Mesothelial cell of epicardium (in vitro differentiated cells): ENCODE data around the gene PLGRKT. TPM values are rescaled to one million over a fixed set of nuclear protein-coding genes. Genes with fewer than 3 reads are reported as not detected.
"Not testable (repeated sequence)": the region's sequence is repeated elsewhere in the genome, so short reads cannot be mapped to it uniquely, and the experiment has no call there.

Source experiments
- DNase-seq, 2 experiments: peaks; one replicate each; pipeline ENCODE4 v3.0.0; 2021; ENCODE audit warnings: low spot score in 2 of 2; ENCODE audit not compliant: unreplicated experiment in 2 of 2
- H3K27ac Mint-ChIP-seq: 2 replicates; pipeline ENCODE4 v1.8.0; 2021; ENCODE audit warnings: mixed read lengths
- H3K27me3 Mint-ChIP-seq: 2 replicates; pipeline ENCODE4 v1.8.0; 2021; ENCODE audit warnings: low read depth, mixed read lengths
- H3K36me3 Mint-ChIP-seq: 2 replicates; pipeline ENCODE4 v1.8.0; 2021; ENCODE audit warnings: mixed read lengths
- H3K4me1 Mint-ChIP-seq: 2 replicates; pipeline ENCODE4 v1.8.0; 2021; ENCODE audit warnings: mixed read lengths
- H3K4me3 Mint-ChIP-seq: 2 replicates; pipeline ENCODE4 v1.8.0; 2021; ENCODE audit warnings: mild to moderate bottlenecking, moderate library complexity, mixed read lengths
- H3K9me3 Mint-ChIP-seq: 2 replicates; pipeline ENCODE4 v1.8.0; 2021; ENCODE audit warnings: mixed read lengths
- total RNA-seq: library from RNA; stranded (reverse); gene quantifications from 3 replicates; pipeline ENCODE4 v1.2.1, GENCODE V29; 2021
- TF ChIP-seq, protein P1 (sequence below): fragments of 200-600 bp; sonication (generic); IDR thresholded peaks from one replicate; pipeline ENCODE4 v1.5.0; 2021; ENCODE audit warnings: antibody characterized with exemption; ENCODE audit not compliant: unreplicated experiment

The PLGRKT gene
- total RNA-seq, 1 donor from 2014 or later = 19.6 TPM

DNA sequence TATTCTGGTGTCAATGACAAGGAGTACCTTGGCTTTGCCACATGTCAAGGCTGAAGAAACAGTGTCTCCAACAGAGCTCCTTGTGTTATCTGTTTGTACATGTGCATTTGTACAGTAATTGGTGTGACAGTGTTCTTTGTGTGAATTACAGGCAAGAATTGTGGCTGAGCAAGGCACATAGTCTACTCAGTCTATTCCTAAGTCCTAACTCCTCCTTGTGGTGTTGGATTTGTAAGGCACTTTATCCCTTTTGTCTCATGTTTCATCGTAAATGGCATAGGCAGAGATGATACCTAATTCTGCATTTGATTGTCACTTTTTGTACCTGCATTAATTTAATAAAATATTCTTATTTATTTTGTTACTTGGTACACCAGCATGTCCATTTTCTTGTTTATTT, 32.4 kb upstream of the PLGRKT start:
- TF ChIP-seq, protein P1, sequence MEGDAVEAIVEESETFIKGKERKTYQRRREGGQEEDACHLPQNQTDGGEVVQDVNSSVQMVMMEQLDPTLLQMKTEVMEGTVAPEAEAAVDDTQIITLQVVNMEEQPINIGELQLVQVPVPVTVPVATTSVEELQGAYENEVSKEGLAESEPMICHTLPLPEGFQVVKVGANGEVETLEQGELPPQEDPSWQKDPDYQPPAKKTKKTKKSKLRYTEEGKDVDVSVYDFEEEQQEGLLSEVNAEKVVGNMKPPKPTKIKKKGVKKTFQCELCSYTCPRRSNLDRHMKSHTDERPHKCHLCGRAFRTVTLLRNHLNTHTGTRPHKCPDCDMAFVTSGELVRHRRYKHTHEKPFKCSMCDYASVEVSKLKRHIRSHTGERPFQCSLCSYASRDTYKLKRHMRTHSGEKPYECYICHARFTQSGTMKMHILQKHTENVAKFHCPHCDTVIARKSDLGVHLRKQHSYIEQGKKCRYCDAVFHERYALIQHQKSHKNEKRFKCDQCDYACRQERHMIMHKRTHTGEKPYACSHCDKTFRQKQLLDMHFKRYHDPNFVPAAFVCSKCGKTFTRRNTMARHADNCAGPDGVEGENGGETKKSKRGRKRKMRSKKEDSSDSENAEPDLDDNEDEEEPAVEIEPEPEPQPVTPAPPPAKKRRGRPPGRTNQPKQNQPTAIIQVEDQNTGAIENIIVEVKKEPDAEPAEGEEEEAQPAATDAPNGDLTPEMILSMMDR = no peak
- no peak for DNase-seq
- Mint-ChIP-seq H3K27me3 (no peaks in the 10 kb centered on the region), H3K27ac (no peak overlapping the region), H3K4me1 (no peaks in the 10 kb centered on the region), H3K9me3 (peaks cover 3% of the 10 kb centered on the region), H3K4me3 (no peak overlapping the region), H3K36me3 (no peaks in the 10 kb centered on the region)

- H3K4me3 Mint-ChIP-seq = no peak overlapping the region
- no peak for DNase-seq
- no peak overlapping the region for H3K27ac Mint-ChIP-seq
- TF ChIP-seq, protein P1 = no peak
- no peaks in the 10 kb centered on the region for H3K4me1 Mint-ChIP-seq
- H3K36me3 Mint-ChIP-seq = no peaks in the 10 kb centered on the region
- no peaks in the 10 kb centered on the region for H3K9me3 Mint-ChIP-seq
- H3K27me3 Mint-ChIP-seq = no peaks in the 10 kb centered on the region
Observed at GRCh38 chr9:5468850-5469249, 31.1 kb upstream of the PLGRKT start.

DNA sequence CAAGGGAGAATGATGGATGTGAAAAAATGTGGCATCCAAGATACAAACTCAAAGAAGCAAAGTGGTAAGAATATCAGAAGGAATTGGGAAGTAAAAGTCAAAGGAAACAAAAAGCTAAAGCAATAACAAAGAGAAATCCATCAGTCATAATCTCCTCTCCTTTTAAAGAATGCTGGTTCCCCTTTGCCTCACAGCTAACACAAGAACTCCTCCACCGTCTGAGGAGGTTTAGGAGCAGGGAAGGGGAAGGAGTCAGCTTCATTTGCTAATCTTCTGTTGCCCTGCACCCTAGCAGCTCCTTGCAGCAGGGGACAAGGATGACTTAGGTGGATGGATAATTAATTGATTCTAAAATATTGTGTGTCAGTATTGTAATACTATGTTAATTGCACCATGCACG, 29.0 kb upstream of the PLGRKT start:
- no peak overlapping the region for H3K4me3 Mint-ChIP-seq
- TF ChIP-seq, protein P1 = no peak
- H3K9me3 Mint-ChIP-seq = no peaks in the 10 kb centered on the region
- H3K27me3 Mint-ChIP-seq = no peaks in the 10 kb centered on the region
- H3K4me1 Mint-ChIP-seq = no peaks in the 10 kb centered on the region
- no peak for DNase-seq
- no peaks in the 10 kb centered on the region for H3K36me3 Mint-ChIP-seq
- H3K27ac Mint-ChIP-seq = no peak overlapping the region

DNA sequence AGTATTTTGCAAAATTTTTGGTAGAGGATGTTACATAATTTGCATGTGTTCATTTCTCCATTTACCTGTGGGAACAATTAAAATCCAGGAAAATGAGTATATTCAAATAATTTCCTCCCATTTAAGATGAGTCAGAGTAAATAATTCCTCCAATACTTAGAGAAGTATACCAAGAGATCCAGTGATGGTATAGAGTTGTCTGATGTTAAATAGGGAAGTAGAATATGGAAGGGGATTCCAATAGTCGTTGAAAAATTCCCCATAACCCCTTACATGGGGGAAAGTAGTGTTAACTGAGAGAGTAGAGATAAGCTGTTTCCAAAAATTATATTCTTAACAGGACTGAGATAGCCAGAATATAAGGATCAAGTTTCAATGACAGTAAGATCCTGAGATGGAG, 28.3 kb upstream of the PLGRKT start:
- TF ChIP-seq, protein P1 = no peak
- Mint-ChIP-seq H3K4me1 (no peaks in the 10 kb centered on the region), H3K27ac (no peak overlapping the region), H3K36me3 (no peaks in the 10 kb centered on the region), H3K4me3 (no peak overlapping the region), H3K9me3 (no peaks in the 10 kb centered on the region), H3K27me3 (no peaks in the 10 kb centered on the region)
- no peak for DNase-seq

- H3K4me1 Mint-ChIP-seq, H3K9me3 Mint-ChIP-seq, H3K27me3 Mint-ChIP-seq, H3K36me3 Mint-ChIP-seq, H3K4me3 Mint-ChIP-seq, DNase-seq, H3K27ac Mint-ChIP-seq: not testable (repeated sequence)
Observed at GRCh38 chr9:5464831-5465330, 27.2 kb upstream of the PLGRKT start.

DNA sequence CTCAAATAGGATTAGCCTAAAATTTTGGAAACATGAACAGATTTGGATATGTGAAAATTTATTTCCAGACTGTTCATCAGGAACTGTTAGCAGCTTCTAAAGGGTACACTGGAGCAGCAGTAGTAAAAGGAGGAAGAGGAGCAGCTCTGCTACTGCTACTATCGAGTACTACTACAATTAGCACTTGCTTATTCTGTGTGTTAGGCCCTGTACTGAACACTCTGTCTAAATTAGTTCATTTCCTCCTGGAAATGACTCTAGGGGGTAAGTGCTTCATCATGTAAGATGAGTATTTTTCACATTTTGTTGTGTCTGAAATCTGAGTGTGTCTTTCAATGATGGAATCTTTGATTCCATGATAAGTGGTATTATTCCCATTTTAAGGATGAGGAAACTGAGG, 22.4 kb upstream of the PLGRKT start:
- TF ChIP-seq, protein P1 = no peak
- no peak for DNase-seq
- Mint-ChIP-seq H3K9me3 (no peaks in the 10 kb centered on the region), H3K27ac (no peak overlapping the region), H3K27me3 (no peaks in the 10 kb centered on the region), H3K36me3 (no peaks in the 10 kb centered on the region), H3K4me1 (no peaks in the 10 kb centered on the region), H3K4me3 (no peak overlapping the region)
